Stomach smooth muscle (tissue), 2 donors: ENCODE data around the gene SRSF12.

Experiments
- H3K27ac ChIP-seq: one replicate; pipeline ENCODE4 v1.7.0; 2013; ENCODE audit warnings: mild to moderate bottlenecking, low read length, inconsistent platforms
- H3K27me3 ChIP-seq, 2 donors: one replicate each; pipeline ENCODE4 v1.7.0; 2013; ENCODE audit warnings: low read length in 2 of 2; ENCODE audit not compliant: insufficient read depth in 2 of 2, control insufficient read depth in 1 of 2
- H3K36me3 ChIP-seq, 2 donors: one replicate each; pipeline ENCODE4 v1.7.0; 2013; ENCODE audit warnings: low read length in 2 of 2; ENCODE audit not compliant: control insufficient read depth in 2 of 2, insufficient read depth in 2 of 2
- H3K4me1 ChIP-seq: one replicate; pipeline ENCODE4 v1.7.0; 2013; ENCODE audit warnings: low read length; ENCODE audit not compliant: control insufficient read depth, insufficient read depth
- H3K4me3 ChIP-seq, 2 donors: one replicate each; pipeline ENCODE4 v1.7.0; 2013; ENCODE audit warnings: low read length in 2 of 2
- H3K9ac ChIP-seq, 2 donors: one replicate each; pipeline ENCODE4 v1.7.0; 2013; ENCODE audit warnings: low read length in 2 of 2, mild to moderate bottlenecking in 1 of 2
- H3K9me3 ChIP-seq, 2 donors: one replicate each; pipeline ENCODE4 v1.7.0; 2013; ENCODE audit warnings: low read length in 2 of 2; ENCODE audit not compliant: control insufficient read depth in 2 of 2
- donor health status: healthy.
- donor health status: Pancreatic carcinoma.

The SRSF12 gene

DNA sequence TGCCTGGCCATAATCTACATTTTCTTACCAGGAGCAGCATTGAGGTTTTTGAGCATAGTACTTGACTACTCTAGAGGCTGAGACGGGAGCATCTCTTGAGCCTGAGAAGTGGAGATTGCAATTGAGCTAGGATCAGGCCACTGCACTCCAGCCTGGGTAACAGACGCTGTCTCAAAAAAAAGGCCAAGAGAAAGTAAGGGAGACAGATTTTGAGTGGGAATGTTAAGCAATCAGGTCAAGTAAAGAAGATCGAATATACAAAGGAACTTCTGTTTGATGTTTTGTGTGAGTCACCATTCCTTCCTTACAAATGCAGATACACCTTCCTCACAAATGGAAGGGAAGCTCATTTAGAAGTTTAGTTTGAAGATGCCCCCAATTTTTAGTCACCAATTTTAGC is 32.9 kb downstream of the SRSF12 start:
- H3K4me3 ChIP-seq = peak overlapping the region in 1 of 2 donors; percentile 23
- H3K27ac ChIP-seq = no peak overlapping the region

DNA sequence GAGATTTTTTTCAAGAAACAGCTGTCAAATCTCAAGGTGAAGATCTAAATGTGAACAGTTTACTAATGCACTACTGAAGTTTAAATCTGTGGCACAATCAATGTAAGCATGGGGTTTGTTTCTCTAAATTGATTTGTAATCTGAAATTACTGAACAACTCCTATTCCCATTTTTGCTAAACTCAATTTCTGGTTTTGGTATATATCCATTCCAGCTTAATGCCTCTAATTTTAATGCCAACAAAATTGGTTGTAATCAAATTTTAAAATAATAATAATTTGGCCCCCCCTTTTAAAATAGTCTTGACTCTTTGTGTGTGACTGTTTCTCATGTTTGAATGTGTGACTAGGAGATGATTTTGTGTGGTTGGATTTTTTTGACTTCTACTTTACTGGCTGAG is 33.3 kb downstream of the SRSF12 start:
- Histone ChIP-seq H3K9ac (no peak overlapping the region), H3K4me1 (peaks cover 5% of the 10 kb centered on the region), H3K27me3 (no peaks in the 10 kb centered on the region), H3K9me3 (no peaks in the 10 kb centered on the region), H3K27ac (no peak overlapping the region), H3K36me3 (peaks cover 11 to 29% of the 10 kb centered on the region in 2 donors), H3K4me3 (peak overlapping the region; percentile 23 to 75)

More for the DNA sequence above, 32.9 kb downstream of the SRSF12 start:
- no peaks in the 10 kb centered on the region for H3K27me3 ChIP-seq
- no peak overlapping the region for H3K9ac ChIP-seq
- no peaks in the 10 kb centered on the region for H3K9me3 ChIP-seq
- peaks cover 5% of the 10 kb centered on the region for H3K4me1 ChIP-seq
- peaks cover 11 to 29% of the 10 kb centered on the region in 2 donors for H3K36me3 ChIP-seq

DNA sequence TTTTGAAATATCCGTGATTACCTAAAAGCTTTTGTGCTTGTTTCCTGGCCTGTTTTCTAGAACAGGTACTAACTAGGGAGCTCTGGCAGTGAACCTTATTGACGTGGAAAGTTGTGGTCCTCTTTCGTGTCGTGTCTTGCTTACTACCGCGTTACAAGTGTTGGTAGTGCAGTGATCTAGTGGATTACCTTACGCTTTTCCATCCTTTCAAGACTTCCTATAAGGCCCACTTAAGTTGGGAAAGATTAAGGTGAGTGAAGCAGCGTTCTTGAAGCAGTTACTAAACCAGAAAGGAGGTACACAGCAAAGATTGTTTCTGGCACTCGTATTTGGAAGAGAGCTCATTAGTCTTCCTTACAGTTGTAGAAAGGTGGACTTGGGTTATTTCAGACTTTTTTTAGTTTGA is 35.4 kb downstream of the SRSF12 start:
- no peaks in the 10 kb centered on the region for H3K9me3 ChIP-seq
- peaks cover 5% of the 10 kb centered on the region for H3K4me1 ChIP-seq
- H3K4me3 ChIP-seq = peak overlapping the region; percentile 75 to 96
- H3K36me3 ChIP-seq = peaks cover 11 to 29% of the 10 kb centered on the region in 2 donors
- peak overlapping the region; percentile 90 for H3K27ac ChIP-seq
- peak overlapping the region; percentile 84 to 97 for H3K9ac ChIP-seq
- H3K27me3 ChIP-seq = no peaks in the 10 kb centered on the region

DNA sequence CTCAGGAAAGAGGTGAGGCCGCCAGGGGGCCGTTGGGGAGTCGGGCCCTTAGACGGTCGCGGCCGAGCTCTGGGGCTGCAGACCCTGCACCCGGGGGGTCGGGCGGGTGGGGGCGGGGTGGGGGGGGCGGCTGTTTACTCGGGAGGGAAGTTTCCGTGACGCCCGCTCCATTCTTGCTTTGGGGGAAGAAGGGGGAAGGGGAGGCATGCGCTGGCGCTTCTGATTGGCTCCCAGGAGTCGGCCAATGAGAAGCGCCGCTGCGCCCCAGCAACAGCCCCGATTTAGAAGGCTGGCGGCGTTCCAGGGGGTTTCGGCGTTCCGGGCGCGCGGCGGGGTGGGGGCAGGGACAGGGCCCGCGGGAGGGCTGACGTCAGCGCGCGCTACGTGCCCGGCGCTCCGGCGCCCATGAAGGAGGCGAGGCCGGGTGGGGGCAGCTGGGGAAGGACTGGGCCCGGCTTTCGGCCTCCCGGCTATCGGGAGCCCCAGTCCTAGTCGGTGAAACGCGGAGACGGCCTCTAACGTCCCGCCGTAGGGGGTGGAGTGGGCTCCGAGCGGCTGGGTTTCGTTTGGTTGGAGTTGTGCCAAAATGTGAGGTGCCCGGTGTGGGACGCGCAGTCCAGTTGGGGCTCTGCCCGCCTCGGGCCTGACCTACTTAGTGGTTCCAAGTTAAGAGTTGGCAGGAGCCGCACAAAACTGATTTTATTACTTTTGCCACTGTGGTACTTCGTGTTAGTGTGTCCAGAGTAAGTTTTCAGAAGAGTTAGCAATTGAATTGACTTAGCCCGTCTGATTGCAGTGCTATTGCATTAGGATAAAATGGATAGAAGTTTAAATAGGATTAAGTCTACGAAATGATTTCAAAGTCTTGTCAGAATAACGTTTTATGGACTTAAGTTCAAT is 36.2 kb downstream of the SRSF12 start:
- H3K4me3 ChIP-seq = peak overlapping the region; percentile 95 to 96
- H3K27me3 ChIP-seq = no peaks in the 10 kb centered on the region
- H3K9me3 ChIP-seq = no peaks in the 10 kb centered on the region
- H3K4me1 ChIP-seq = peaks cover 5% of the 10 kb centered on the region
- H3K36me3 ChIP-seq = peaks cover 11 to 29% of the 10 kb centered on the region in 2 donors
- H3K27ac ChIP-seq = peak overlapping the region; percentile 100
- H3K9ac ChIP-seq = peak overlapping the region; percentile 99 to 100

DNA sequence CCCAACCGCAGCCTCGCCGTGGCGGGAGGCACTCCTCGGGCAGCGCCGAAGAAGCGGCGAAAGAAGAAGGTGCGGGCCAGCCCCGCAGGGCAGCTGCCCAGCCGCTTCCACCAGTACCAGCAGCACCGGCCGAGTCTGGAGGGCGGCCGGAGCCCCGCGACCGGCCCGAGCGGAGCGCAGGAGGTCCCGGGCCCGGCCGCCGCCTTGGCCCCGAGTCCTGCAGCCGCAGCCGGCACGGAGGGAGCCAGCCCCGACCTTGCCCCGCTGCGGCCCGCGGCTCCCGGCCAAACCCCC is 36.8 kb downstream of the SRSF12 start:
- Histone ChIP-seq H3K27me3 (no peaks in the 10 kb centered on the region), H3K27ac (peak overlapping the region; percentile 100), H3K4me1 (peaks cover 5% of the 10 kb centered on the region), H3K9ac (peak overlapping the region; percentile 99 to 100), H3K36me3 (peaks cover 11 to 29% of the 10 kb centered on the region in 2 donors), H3K4me3 (peak overlapping the region; percentile 95 to 96), H3K9me3 (no peaks in the 10 kb centered on the region)

DNA sequence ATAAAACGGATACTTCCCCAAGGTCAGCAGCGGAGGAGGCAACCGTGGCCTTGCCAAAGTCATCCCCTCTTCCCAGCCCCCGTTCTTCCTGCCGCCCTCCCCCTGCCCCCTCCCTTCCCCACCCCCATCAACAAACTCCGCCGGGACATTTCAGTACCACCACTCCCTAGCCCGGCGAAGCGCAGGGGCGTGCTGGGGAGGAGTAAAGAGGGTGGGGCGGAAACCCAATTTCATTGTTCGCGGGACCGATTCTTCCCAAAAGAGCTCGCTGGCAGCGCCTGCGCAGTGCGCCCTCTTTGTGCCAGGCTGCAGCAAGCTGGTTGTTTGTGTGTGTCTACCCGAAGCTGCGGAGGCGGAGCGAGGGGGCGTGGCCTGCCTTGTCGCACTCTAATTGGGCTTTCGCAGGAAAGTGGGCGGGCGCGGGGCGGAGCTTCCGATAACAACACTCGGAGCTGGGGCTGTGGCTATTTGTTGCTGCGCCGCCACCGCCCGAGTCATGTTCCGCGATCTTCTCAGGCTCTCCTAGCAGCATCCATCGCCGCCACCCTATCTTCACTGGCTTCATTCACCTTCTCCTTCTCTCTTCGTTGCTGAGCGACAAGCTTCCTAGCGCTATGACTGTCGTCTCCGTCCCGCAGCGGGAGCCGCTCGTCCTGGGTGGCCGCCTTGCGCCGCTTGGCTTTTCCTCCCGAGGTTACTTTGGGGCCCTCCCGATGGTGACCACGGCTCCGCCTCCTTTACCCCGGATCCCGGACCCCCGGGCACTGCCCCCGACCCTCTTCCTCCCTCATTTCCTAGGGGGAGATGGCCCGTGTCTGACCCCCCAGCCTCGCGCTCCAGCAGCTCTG is 37.4 kb downstream of the SRSF12 start, which contains the start of gene PNRC1:
Gene PNRC1 (plus strand): TSS at position 471 of the 848 bp plus-strand sequence. CDS start 144 bp downstream, at position 615.
- H3K4me3 ChIP-seq = peak within 1 kb of the TSS; percentile 95 to 96
- peak within 1 kb of the TSS; percentile 99 to 100 for H3K9ac ChIP-seq
- peaks cover 5% of the 10 kb centered on the region for H3K4me1 ChIP-seq
- H3K27me3 ChIP-seq = no peaks in the 10 kb centered on the region
- peak within 1 kb of the TSS; percentile 100 for H3K27ac ChIP-seq
- no peaks in the 10 kb centered on the region for H3K9me3 ChIP-seq
- H3K36me3 ChIP-seq = peaks cover 8 to 24% of the 10 kb centered on the region in 2 donors

DNA sequence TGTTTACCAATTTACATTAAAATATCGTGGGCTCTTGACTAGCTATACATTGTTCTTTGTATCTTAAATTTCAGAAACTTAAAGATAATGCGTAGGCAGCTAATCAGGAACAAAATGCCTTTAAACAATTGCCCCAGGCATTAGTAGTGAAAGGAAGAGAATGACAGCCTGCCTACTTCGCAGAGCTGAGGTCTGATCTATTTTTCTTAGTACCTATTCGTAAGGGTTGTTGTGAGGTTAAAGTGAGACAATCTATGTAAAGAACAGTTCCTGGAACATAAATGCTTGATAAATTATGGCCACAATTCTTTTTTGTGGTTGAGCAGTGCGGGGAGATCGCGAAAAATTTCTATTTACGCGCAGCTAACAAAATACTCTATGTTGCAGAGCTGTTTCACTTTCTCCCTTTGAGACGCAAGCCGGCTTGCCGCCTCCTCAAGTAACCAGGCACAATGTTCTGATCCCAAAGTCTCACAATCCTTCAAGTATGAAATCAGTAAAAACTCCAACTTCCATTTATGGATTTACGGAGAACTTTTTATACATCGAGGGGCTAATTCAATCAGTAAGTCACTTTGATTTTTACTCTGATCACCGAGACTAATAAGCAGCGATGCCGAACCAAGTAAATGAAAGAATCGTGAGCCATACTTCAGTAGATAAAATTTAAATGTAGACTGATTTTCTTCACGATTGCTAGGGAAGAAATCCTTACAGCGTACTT is 38.2 kb downstream of the SRSF12 start:
- Histone ChIP-seq H3K9me3 (no peaks in the 10 kb centered on the region), H3K27ac (peak overlapping the region; percentile 100), H3K4me3 (peak overlapping the region; percentile 95 to 96), H3K36me3 (peaks cover under 1 to 16% of the 10 kb centered on the region in 2 donors), H3K27me3 (no peaks in the 10 kb centered on the region), H3K9ac (peak overlapping the region; percentile 99 to 100), H3K4me1 (peaks cover 5% of the 10 kb centered on the region)

DNA sequence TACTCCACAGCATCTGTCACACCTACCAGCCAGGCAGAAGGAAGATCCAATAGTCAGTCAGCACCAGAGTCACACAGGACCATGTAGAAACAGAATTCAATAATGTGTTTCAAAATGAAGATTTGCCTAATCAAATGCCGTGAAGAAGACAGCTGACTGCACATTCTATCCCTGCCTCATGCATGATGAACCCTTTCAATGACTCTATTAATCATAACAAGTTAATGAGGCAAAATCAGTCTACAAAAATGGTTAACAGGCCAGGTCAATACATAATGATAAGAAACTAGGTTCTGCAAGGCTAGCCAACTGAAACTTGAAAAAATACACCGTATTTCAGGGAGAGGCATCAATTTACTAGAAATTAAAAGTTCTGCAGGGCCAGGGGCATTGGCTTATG is 44.0 kb downstream of the SRSF12 start:
- no peaks in the 10 kb centered on the region for H3K27me3 ChIP-seq
- H3K36me3 ChIP-seq = no peaks in the 10 kb centered on the region
- H3K9ac ChIP-seq = no peak overlapping the region
- no peak overlapping the region for H3K27ac ChIP-seq
- peaks cover 6% of the 10 kb centered on the region for H3K4me1 ChIP-seq
- no peaks in the 10 kb centered on the region for H3K9me3 ChIP-seq
- H3K4me3 ChIP-seq = no peak overlapping the region

DNA sequence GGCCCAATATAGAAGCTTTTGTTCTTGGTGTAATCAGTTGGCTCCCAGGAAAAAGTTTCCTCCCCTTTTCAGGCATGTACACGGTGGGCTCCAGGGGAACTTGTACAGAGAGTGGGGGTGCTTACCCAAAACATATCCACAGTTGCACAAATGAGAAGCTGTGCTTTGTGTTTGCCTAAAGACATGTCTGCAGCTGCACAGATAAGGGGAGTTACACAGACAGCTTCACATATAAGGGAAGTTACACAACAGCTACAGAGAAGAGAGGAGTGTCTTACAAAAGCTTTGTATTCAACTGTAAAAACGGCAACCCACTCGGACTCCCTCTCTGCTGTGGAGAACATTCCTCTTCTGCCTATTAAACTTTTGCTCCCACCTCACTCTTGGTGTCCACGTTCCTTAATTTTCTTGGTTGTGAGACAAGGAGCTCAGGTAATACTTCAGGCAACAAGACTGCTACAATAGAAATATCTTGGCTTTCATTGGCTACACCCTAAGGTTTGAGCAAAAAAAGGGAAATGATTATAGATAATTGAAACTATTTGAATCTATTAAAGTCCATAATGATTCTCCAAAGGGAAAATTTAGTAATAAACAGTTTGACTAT is 44.8 kb downstream of the SRSF12 start:
- Histone ChIP-seq H3K27ac (peak overlapping the region; percentile 49), H3K9ac (peak overlapping the region; percentile 9 to 55), H3K27me3 (no peaks in the 10 kb centered on the region), H3K9me3 (no peaks in the 10 kb centered on the region), H3K36me3 (no peaks in the 10 kb centered on the region), H3K4me3 (peak overlapping the region; percentile 17 to 18), H3K4me1 (peaks cover 6% of the 10 kb centered on the region)

DNA sequence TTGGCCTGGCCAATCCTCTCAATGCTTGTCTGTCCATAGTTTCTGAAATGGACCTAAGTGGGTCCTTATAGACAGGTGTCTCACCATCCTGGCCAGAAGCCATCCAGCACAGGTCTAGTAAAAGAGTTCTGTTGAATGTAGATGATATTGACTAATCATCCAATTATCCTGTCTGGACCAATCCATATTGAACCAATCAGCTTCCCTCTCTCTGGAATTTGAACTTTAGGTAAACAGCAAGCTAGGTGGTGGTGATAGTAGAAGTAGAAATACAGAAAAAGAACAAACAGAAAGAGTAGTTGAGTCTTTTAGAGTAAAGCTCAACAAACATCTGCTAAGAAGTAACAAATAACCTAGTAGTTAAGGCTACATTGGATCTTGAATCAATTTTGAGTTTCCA is 46.8 kb downstream of the SRSF12 start:
- Histone ChIP-seq H3K4me3 (no peak overlapping the region), H3K36me3 (no peaks in the 10 kb centered on the region), H3K9me3 (no peaks in the 10 kb centered on the region), H3K27me3 (no peaks in the 10 kb centered on the region), H3K9ac (no peak overlapping the region), H3K4me1 (peaks cover 6% of the 10 kb centered on the region), H3K27ac (no peak overlapping the region)
